HG03565 (cell line): ENCODE measurements around the gene FARP1.

ENCODE experiments used
- ATAC-seq: cut with Tn5 transposase; IDR thresholded peaks from one replicate; pipeline ENCODE4 v1.9.1; 2021; ENCODE audit warnings: mild to moderate bottlenecking, moderate library complexity; ENCODE audit not compliant: unreplicated experiment

The FARP1 gene

GRCh38 chr13:98451676-98452470 is 309.0 kb downstream of the FARP1 start:
- ATAC-seq, result no peak

DNA sequence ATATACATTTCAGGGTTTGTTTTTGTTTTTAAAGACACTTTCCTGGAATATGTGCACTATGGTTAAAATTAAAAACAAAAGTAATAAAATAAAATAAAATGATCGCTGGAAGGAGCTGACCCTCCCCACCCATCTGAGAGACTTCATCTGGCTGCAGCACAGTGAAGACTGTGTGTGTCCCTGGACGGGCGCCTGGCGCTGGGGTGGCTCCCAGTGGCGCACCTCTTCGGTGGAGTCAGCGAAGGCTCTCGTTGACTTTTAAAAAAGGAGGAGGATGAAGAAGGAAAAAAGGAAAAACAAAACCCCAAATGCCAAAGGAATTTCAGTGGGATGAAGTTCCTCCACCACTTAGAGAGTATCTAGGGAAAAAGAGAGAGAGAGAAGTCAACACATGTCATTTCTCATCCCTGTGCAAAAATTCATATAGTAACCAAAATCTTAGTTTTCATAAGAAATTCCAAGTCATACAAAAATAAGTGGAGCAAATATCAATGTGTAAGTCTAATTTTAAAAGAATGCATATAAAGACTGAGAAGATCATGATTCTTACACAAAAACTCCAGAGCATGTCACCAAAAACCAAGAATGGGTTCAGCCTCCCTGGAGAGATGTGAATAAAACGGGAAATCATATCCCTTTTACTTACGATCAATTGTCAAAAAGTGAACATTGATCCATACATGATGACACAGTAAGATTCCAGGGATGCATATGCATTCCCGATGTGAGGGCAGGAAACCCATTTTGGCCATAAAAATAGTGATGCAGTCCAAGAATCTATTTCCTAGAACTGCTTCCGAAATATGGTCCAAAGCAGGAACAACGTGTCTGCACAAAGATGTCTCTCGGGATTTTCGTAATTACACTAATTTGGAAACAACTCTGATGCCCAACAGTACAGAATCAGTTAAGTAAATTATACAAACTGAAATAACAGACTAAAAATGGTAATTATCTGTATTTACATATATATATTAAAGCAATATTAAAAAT is 310.3 kb downstream of the FARP1 start:
- no peak for ATAC-seq

- no peak for ATAC-seq
These were observed 311.5 kb downstream of the FARP1 start for GRCh38 chr13:98454389-98454881.

DNA sequence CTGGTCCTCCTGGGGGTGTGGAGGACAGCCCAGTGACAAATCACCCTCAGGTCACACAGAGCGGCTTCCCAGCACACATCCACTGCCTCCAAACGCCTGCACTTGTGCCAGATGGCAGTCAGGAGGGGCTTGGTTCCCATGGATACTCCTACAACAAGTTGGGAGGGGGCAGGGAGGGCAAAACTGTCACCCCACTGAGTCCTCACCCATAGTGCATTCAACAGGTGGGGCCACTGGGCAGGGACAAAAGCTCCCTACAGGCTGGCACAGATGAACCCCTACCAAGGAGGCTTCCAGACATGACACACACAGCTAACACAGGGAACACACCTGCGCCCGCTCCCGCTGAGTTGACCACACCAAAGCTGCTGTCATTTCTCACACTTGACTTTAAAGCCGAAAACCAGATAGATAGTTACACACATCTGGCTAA is 313.5 kb downstream of the FARP1 start:
- ATAC-seq, result no peak

DNA sequence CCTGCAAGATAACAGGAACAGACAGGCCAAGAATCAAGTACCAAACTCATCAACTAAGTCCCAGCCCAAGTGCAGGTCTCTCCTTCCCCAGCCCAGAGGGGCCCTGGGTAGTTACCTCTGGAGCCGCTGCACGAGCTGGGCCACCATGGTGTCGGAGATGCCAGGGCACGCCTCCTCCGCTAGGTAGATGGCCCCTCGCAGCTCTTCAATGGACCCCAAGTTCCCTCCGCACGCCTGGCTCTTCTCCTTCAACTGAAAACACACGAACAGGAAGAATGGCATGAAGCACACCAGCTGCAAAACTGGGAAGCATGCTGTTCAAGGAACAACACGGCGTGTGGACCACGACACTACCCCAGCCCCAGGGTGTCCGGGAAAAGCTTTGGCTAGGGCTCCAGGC is 314.2 kb downstream of the FARP1 start:
- no peak for ATAC-seq

GRCh38 chr13:98458431-98458830 is 315.5 kb downstream of the FARP1 start:
- ATAC-seq, result no peak

DNA sequence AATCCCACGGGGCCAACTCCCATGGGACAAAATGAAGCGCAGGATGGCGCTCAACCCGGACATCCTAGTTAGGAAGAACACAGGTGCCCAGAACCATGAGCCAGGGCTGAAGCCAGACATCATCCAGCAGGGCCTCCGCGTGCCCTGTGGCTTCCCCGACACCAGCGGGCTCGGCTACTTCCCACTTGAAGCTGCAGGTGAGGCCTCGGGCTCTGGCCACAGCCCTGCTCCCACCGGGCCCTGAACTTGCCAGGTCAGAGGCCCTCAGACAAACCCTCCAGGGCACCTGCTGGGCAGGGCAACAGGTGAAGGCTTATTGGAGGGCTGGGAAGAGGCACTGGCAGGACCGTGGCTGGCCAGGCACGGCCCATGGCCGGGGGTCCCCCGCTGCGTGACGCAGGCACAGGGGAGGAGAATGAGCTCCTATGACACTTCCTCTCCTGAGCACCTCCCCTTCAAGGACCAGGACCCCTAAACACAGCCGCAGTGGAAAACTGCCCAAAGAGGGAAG is 316.3 kb downstream of the FARP1 start:
- no peak for ATAC-seq

GRCh38 chr13:98459721-98460370 is 317.0 kb downstream of the FARP1 start:
- no peak for ATAC-seq

DNA sequence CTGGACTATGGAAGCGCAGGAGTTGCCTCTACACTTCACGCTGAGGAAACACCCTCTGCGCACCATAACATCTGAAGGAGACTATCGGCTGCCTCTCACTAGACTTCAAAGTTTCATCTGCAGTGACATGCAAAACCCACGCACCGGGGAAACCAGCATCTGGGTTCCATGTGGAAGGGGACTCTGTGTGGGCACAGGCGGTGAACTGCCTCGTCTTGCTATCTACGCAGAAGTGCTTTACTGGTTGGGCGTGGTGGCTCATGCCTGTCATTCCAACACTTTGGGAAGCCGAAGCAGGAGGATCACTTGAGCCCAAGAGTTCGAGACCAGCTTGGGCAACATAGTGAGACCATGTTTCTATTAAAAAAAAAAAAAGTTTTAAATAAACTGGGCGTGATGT is 317.6 kb downstream of the FARP1 start:
- ATAC-seq, result no peak

GRCh38 chr13:98461486-98462240 is 318.8 kb downstream of the FARP1 start:
- no peak for ATAC-seq

- ATAC-seq, result no peak
These were observed 319.5 kb downstream of the FARP1 start for GRCh38 chr13:98462241-98462882.

- ATAC-seq, result no peak
These were observed 320.1 kb downstream of the FARP1 start for GRCh38 chr13:98462946-98463345.

- ATAC-seq, result no peak
These were observed 323.8 kb downstream of the FARP1 start for GRCh38 chr13:98466634-98467236.

DNA sequence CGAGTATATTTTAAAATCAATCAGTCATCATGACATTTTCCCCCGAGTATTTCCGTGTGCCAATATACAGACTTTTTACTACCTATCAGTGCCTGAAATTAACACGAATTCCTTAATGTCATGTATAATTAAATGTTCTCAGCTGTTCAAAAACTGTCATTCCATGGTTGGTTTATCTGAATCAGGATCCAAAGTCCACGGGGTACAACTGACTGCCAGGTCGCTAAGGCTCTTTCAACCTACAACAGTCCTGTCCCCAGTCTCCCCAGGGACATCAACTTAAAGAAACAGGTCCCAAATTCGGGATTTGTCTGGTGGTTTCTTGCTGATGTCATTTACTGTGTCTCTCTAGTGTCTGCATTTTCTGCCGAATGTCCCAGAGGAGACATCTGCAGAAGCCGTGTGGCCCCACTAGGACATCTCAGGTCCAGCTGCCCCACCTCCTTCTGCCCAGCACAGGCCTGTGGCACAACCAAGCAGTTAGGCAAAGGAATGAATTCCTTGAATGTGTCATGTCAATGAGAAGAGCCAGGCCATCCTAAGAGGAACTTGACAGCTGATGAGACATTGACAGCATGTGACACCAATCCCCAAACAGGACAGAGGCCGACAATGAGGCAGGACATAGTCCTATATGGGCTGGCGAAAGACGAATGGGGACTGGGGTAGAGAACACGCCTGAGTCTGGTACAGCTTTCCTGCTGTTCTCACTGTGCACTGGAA is 324.5 kb downstream of the FARP1 start:
- ATAC-seq, result no peak

- ATAC-seq, result no peak
These were observed 325.5 kb downstream of the FARP1 start for GRCh38 chr13:98468361-98468760.

DNA sequence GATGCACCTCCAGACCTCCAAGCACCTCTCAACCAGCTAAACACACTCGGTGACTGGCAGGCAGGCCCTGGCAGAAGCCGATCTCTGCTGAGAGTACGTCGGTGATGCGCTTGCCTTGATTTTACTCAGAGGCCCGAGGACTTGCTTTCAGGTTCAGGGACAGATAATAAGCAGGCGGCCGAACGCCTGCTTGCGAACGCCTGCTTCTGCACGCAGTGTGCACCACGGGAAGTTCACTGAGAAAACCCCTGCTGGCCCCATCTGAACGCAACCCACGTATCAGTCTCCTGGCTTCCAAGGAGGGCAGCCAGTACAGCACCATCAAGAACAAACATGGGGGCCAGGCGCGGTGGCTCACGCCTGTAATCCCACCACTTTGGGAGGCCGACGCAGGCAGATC is 326.0 kb downstream of the FARP1 start:
- ATAC-seq, result no peak

DNA sequence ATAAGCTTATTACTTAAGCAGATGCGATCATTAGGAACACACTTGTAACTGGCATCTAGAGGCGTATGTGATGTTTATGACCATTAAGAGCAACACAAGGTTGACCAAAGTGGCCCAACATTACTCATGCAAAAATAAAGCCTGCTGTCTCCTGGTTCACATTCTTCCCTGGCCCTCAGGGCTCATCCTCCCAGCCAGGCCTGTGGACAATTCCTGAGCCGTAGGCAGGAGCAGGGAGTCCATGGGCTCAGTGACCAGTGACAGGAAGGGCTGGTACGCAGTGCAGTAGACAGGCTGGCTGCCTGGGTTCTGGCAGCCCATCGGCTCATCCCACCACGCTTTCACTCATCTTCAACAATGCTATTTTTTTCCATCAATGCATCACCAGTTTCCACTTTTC is 328.0 kb downstream of the FARP1 start:
- ATAC-seq, result no peak

- ATAC-seq, result no peak
These were observed 329.0 kb downstream of the FARP1 start for GRCh38 chr13:98471934-98472333.
